ENCODE measurements around the gene C20orf144. TPM values are rescaled to one million over a fixed set of nuclear protein-coding genes. Genes with fewer than 3 reads are reported as not detected.
A peak's percentile ranks its signal among the peaks of the same experiment; 100 is the strongest.

Gene C20orf144
- total RNA-seq, 2 donors from 2014 or later, result 0.26 to 0.41 TPM

GRCh38 chr20:33655164-33655563, 7.0 kb upstream of the C20orf144 start:
- Mint-ChIP-seq H3K36me3 (ENCODE audit: low read depth) (no peaks in the 10 kb centered on the region), H3K4me1 (no peaks in the 10 kb centered on the region), H3K27ac (peak overlapping the region; percentile 50), H3K4me3 (no peak overlapping the region), H3K27me3 (no peaks in the 10 kb centered on the region), H3K9me3 (no peaks in the 10 kb centered on the region)
- ATAC-seq (replicated peaks), result no peak

GRCh38 chr20:33656010-33656782, 5.9 kb upstream of the C20orf144 start:
- Mint-ChIP-seq H3K9me3 (no peaks in the 10 kb centered on the region), H3K4me3 (no peak overlapping the region), H3K4me1 (no peaks in the 10 kb centered on the region), H3K27me3 (no peaks in the 10 kb centered on the region), H3K36me3 (ENCODE audit: low read depth) (no peaks in the 10 kb centered on the region), H3K27ac (no peak overlapping the region)
- ATAC-seq (replicated peaks), result no peak

- Mint-ChIP-seq H3K4me3 (no peak overlapping the region), H3K36me3 (ENCODE audit: low read depth) (no peaks in the 10 kb centered on the region)
Measured at GRCh38 chr20:33656783-33657703, 5.1 kb upstream of the C20orf144 start.

GRCh38 chr20:33657704-33658095, 4.4 kb upstream of the C20orf144 start:
- H3K9me3 Mint-ChIP-seq, result no peaks in the 10 kb centered on the region
- H3K4me3 Mint-ChIP-seq, result no peak overlapping the region
- no peaks in the 10 kb centered on the region for H3K27me3 Mint-ChIP-seq
- H3K4me1 Mint-ChIP-seq, result peaks cover 2% of the 10 kb centered on the region
- no peak overlapping the region for H3K27ac Mint-ChIP-seq
- ATAC-seq (replicated peaks), result no peak
- H3K36me3 Mint-ChIP-seq (ENCODE audit: low read depth), result no peaks in the 10 kb centered on the region

More at GRCh38 chr20:33656783-33657703, 5.1 kb upstream of the C20orf144 start:
- H3K9me3 Mint-ChIP-seq, result no peaks in the 10 kb centered on the region
- H3K27ac Mint-ChIP-seq, result no peak overlapping the region
- no peak for ATAC-seq (replicated peaks)
- no peaks in the 10 kb centered on the region for H3K27me3 Mint-ChIP-seq
- H3K4me1 Mint-ChIP-seq, result no peaks in the 10 kb centered on the region

GRCh38 chr20:33658510-33658909, 3.6 kb upstream of the C20orf144 start:
- H3K27ac Mint-ChIP-seq, result no peak overlapping the region

GRCh38 chr20:33658929-33659328, 3.2 kb upstream of the C20orf144 start:
- no peak overlapping the region for H3K27ac Mint-ChIP-seq
- peaks cover 5% of the 10 kb centered on the region for H3K4me1 Mint-ChIP-seq
- no peak for ATAC-seq (replicated peaks)
- H3K9me3 Mint-ChIP-seq, result no peaks in the 10 kb centered on the region
- H3K4me3 Mint-ChIP-seq, result no peak overlapping the region
- H3K36me3 Mint-ChIP-seq (ENCODE audit: low read depth), result no peaks in the 10 kb centered on the region
- H3K27me3 Mint-ChIP-seq, result no peaks in the 10 kb centered on the region

More at GRCh38 chr20:33658510-33658909, 3.6 kb upstream of the C20orf144 start:
- Mint-ChIP-seq H3K27me3 (no peaks in the 10 kb centered on the region), H3K4me1 (peaks cover 5% of the 10 kb centered on the region), H3K4me3 (no peak overlapping the region), H3K9me3 (no peaks in the 10 kb centered on the region), H3K36me3 (ENCODE audit: low read depth) (no peaks in the 10 kb centered on the region)
- ATAC-seq (replicated peaks), result no peak

- no peak for ATAC-seq (replicated peaks)
- Mint-ChIP-seq H3K4me1 (peaks cover 9% of the 10 kb centered on the region), H3K36me3 (ENCODE audit: low read depth) (no peaks in the 10 kb centered on the region)
Measured at GRCh38 chr20:33659341-33660034, 2.6 kb upstream of the C20orf144 start.

GRCh38 chr20:33660035-33660684, 2.0 kb upstream of the C20orf144 start:
- no peak for ATAC-seq (replicated peaks)
- no peaks in the 10 kb centered on the region for H3K27me3 Mint-ChIP-seq
- H3K4me1 Mint-ChIP-seq, result peaks cover 16% of the 10 kb centered on the region
- H3K9me3 Mint-ChIP-seq, result no peaks in the 10 kb centered on the region
- no peak overlapping the region for H3K4me3 Mint-ChIP-seq
- no peak overlapping the region for H3K27ac Mint-ChIP-seq
- no peaks in the 10 kb centered on the region for H3K36me3 Mint-ChIP-seq (ENCODE audit: low read depth)

More at GRCh38 chr20:33659341-33660034, 2.6 kb upstream of the C20orf144 start:
- H3K4me3 Mint-ChIP-seq, result no peak overlapping the region
- H3K9me3 Mint-ChIP-seq, result no peaks in the 10 kb centered on the region
- H3K27ac Mint-ChIP-seq, result no peak overlapping the region
- H3K27me3 Mint-ChIP-seq, result no peaks in the 10 kb centered on the region

- Mint-ChIP-seq H3K27ac (no peak overlapping the region), H3K27me3 (no peaks in the 10 kb centered on the region), H3K36me3 (ENCODE audit: low read depth) (no peaks in the 10 kb centered on the region), H3K4me3 (no peak overlapping the region), H3K4me1 (peaks cover 16% of the 10 kb centered on the region), H3K9me3 (no peaks in the 10 kb centered on the region)
- no peak for ATAC-seq (replicated peaks)
Measured at GRCh38 chr20:33660685-33661058, 1.5 kb upstream of the C20orf144 start.

GRCh38 chr20:33663161-33664084, 1.3 kb downstream of the C20orf144 start:
- Mint-ChIP-seq H3K36me3 (ENCODE audit: low read depth) (peaks cover 6% of the 10 kb centered on the region), H3K27me3 (no peaks in the 10 kb centered on the region), H3K9me3 (no peaks in the 10 kb centered on the region), H3K4me3 (peak overlapping the region; percentile 96), H3K4me1 (peaks cover 21% of the 10 kb centered on the region), H3K27ac (peak overlapping the region; percentile 95)
- peak; percentile 65 for ATAC-seq (replicated peaks)

- Mint-ChIP-seq H3K4me3 (peak overlapping the region; percentile 96), H3K36me3 (ENCODE audit: low read depth) (peaks cover 6% of the 10 kb centered on the region), H3K9me3 (no peaks in the 10 kb centered on the region), H3K27ac (peak overlapping the region; percentile 95), H3K4me1 (peaks cover 21% of the 10 kb centered on the region), H3K27me3 (no peaks in the 10 kb centered on the region)
- no peak for ATAC-seq (replicated peaks)
Measured at GRCh38 chr20:33664085-33664761, 2.1 kb downstream of the C20orf144 start.

GRCh38 chr20:33664762-33665144, 2.6 kb downstream of the C20orf144 start:
- Mint-ChIP-seq H3K4me1 (peaks cover 22% of the 10 kb centered on the region), H3K36me3 (ENCODE audit: low read depth) (peaks cover 6% of the 10 kb centered on the region), H3K9me3 (no peaks in the 10 kb centered on the region), H3K27ac (peak overlapping the region; percentile 95), H3K27me3 (no peaks in the 10 kb centered on the region), H3K4me3 (peak overlapping the region; percentile 96)
- ATAC-seq (replicated peaks), result no peak

Data from activated T-helper 17 cell treated with anti-CD3 and anti-CD28 coated beads, Interleukin-2, amount 50 U/mL, for 72 hours (primary cell).